IMR-90 (cell line): ENCODE results near the gene RTL1. TPM values are rescaled to one million over a fixed set of nuclear protein-coding genes. Genes with fewer than 3 reads are reported as not detected.

ENCODE experiments used
- ATAC-seq: fragments of 200-7000 bp; cut with Tn5 transposase; 2 replicates; pipeline ENCODE4 v1.9.1; 2020; ENCODE audit warnings: low read depth, mild to moderate bottlenecking, moderate library complexity
- BruUV-seq: library from RNA; stranded (reverse); fragments of 400-500 nt; replicated peaks from 2 replicates; lab custom pipeline; 2021; lab: Mats Ljungman, UMichigan
- CTCF ChIA-PET: fragments of 300-600 bp; formaldehyde crosslinking; extraction: SDS; loops from one replicate; lab custom pipeline; 2021; ENCODE audit warnings: antibody characterized with exemption; lab: Yijun Ruan, JAX
- POLR2A ChIA-PET: fragments of 300-600 bp; sonication (Branson Sonifier 250); formaldehyde crosslinking; loops from one replicate; lab custom pipeline; 2022; ENCODE audit warnings: antibody characterized with exemption; ENCODE audit not compliant: unreplicated experiment; lab: Charles Lee
- DNase-seq: peaks from one replicate; pipeline ENCODE4 v3.0.0; 2013
- H2AFZ ChIP-seq: replicated peaks from 2 replicates; pipeline ENCODE3; 2013; ENCODE audit warnings: low read length, mild to moderate bottlenecking; ENCODE audit not compliant: poor library complexity
- H2AK5ac ChIP-seq: 2 replicates; pipeline ENCODE4 v1.6.1; 2013; ENCODE audit warnings: low read depth, low read length, inconsistent platforms
- H2AK9ac ChIP-seq: replicated peaks from 2 replicates; pipeline ENCODE3; 2013; ENCODE audit warnings: mild to moderate bottlenecking, low read depth, low read length, moderate library complexity; ENCODE audit not compliant: poor library complexity
- H2BK120ac ChIP-seq: 2 replicates; pipeline ENCODE4 v1.6.1; 2013; ENCODE audit warnings: low read depth, low read length, inconsistent platforms
- H2BK15ac ChIP-seq: 3 replicates; pipeline ENCODE4 v1.6.1; 2013; ENCODE audit warnings: low read depth, low read length, inconsistent platforms
- H2BK20ac ChIP-seq: 2 replicates; pipeline ENCODE4 v1.6.1; 2013; ENCODE audit warnings: low read depth, mild to moderate bottlenecking, inconsistent platforms, low read length, moderate library complexity
- H2BK5ac ChIP-seq: 2 replicates; pipeline ENCODE4 v1.6.1; 2013; ENCODE audit warnings: mild to moderate bottlenecking, low read depth, low read length, inconsistent platforms; ENCODE audit not compliant: poor library complexity, severe bottlenecking
- H3K14ac ChIP-seq: replicated peaks from 2 replicates; pipeline ENCODE4 v1.6.1; 2013; ENCODE audit warnings: low read depth, low read length, inconsistent platforms
- H3K18ac ChIP-seq: 2 replicates; pipeline ENCODE4 v1.6.1; 2013; ENCODE audit warnings: low read depth, low read length, control low read depth
- H3K23ac ChIP-seq: 2 replicates; pipeline ENCODE4 v1.6.1; 2013; ENCODE audit warnings: low read depth, low read length, inconsistent platforms
- H3K27ac ChIP-seq: 2 replicates; pipeline ENCODE4 v1.5.1; 2013; ENCODE audit warnings: mild to moderate bottlenecking, control low read depth, low read length; ENCODE audit not compliant: insufficient read depth
- H3K27me3 ChIP-seq: 2 replicates; pipeline ENCODE4 v1.6.1; 2013; ENCODE audit warnings: low read length; ENCODE audit not compliant: control insufficient read depth, insufficient read depth
- H3K36me3 ChIP-seq: 2 replicates; pipeline ENCODE4 v1.6.1; 2013; ENCODE audit warnings: low read length, mixed read lengths; ENCODE audit not compliant: control insufficient read depth, insufficient read depth
- H3K4ac ChIP-seq: 2 replicates; pipeline ENCODE4 v1.6.1; 2013; ENCODE audit warnings: low read depth, low read length, inconsistent platforms
- H3K4me1 ChIP-seq: 2 replicates; pipeline ENCODE4 v1.6.1; 2013; ENCODE audit warnings: low read length, mixed read lengths; ENCODE audit not compliant: control insufficient read depth, insufficient read depth
- H3K4me2 ChIP-seq: 2 replicates; pipeline ENCODE4 v1.6.1; 2013; ENCODE audit warnings: low read depth, mild to moderate bottlenecking, control low read depth, low read length, moderate library complexity
- H3K4me3 ChIP-seq: 2 replicates; pipeline ENCODE4 v1.5.1; 2013; ENCODE audit warnings: low read depth, mild to moderate bottlenecking, control low read depth, low read length, moderate library complexity; ENCODE audit not compliant: insufficient read depth
- H3K56ac ChIP-seq: 2 replicates; pipeline ENCODE4 v1.6.1; 2013; ENCODE audit warnings: low read length, inconsistent platforms; ENCODE audit not compliant: insufficient read depth; ENCODE audit errors: extremely low read depth
- H3K79me1 ChIP-seq, 2 experiments: 2 replicates each; pipeline ENCODE4 v1.6.1; 2013; ENCODE audit warnings: low read length in 2 of 2, inconsistent platforms in 1 of 2, low read depth in 1 of 2
- H3K9ac ChIP-seq: 2 replicates; pipeline ENCODE4 v1.6.1; 2013; ENCODE audit warnings: low read depth, low read length, control low read depth
- H3K9me1 ChIP-seq: 2 replicates; pipeline ENCODE4 v1.6.1; 2013; ENCODE audit warnings: low read length, inconsistent platforms; ENCODE audit not compliant: insufficient read depth
- H3K9me3 ChIP-seq: 2 replicates; pipeline ENCODE4 v1.6.1; 2013; ENCODE audit warnings: low read length; ENCODE audit not compliant: control insufficient read depth, insufficient read depth
- H4K20me1 ChIP-seq: 2 replicates; pipeline ENCODE4 v1.6.1; 2013; ENCODE audit warnings: low read length, inconsistent platforms; ENCODE audit not compliant: insufficient read depth
- H4K5ac ChIP-seq: 2 replicates; pipeline ENCODE4 v1.6.1; 2013; ENCODE audit warnings: mild to moderate bottlenecking, low read depth, low read length, control low read depth
- H4K8ac ChIP-seq, 2 experiments: 2 replicates each; pipeline ENCODE4 v1.6.1; 2013; ENCODE audit warnings: low read depth in 2 of 2, low read length in 2 of 2, control low read depth in 1 of 2, inconsistent platforms in 1 of 2
- H4K91ac ChIP-seq: 2 replicates; pipeline ENCODE4 v1.6.1; 2013; ENCODE audit warnings: low read depth, low read length, inconsistent platforms; ENCODE audit not compliant: insufficient read depth
- CTCF ChIP-seq: conservative IDR thresholded peaks from 2 replicates; pipeline ENCODE4 v1.5.1; 2012; ENCODE audit warnings: mild to moderate bottlenecking, low read depth, low read length, improper control_type of control experiment
- MAZ ChIP-seq: IDR thresholded peaks from 2 replicates; pipeline ENCODE4 v1.6.1; 2012; ENCODE audit warnings: low read depth, mild to moderate bottlenecking, low read length, improper control_type of control experiment, moderate library complexity, borderline replicate concordance
- NFE2L2 ChIP-seq: fragments of 150-350 bp; IDR thresholded peaks from 2 replicates; pipeline ENCODE4 v1.6.1; 2016; ENCODE audit warnings: low read depth, mild to moderate bottlenecking, low read length
- WGBS, 2 experiments: methylation state at CpG; one replicate each; pipeline versions ENCODE4 v1.1.5 to v1.1.7; 2013; ENCODE audit warnings: missing lambda C conversion rate in 2 of 2; ENCODE audit not compliant: insufficient read length in 1 of 2; ENCODE audit errors: extremely low coverage in 2 of 2; 5-methylcytosine and 5-hydroxymethylcytosine counted together
- dilution Hi-C: fragments of 300-500 bp; cut with HindIII; formaldehyde crosslinking; loops from one replicate; pipeline ENCODE4 v1.14.3; 2018; ENCODE audit warnings: low sequenced_read_pairs; ENCODE audit not compliant: unreplicated experiment
- in situ Hi-C: fragments of 300-500 bp; cut with MboI; formaldehyde crosslinking; loops from 3 replicates; pipeline ENCODE4 v1.14.3; 2019; ENCODE audit warnings: low sequenced_read_pairs, inconsistent platforms, mixed read lengths
- intact Hi-C: fragments of 100-400 bp; cut with micrococcal nuclease; formaldehyde crosslinking; loops from 2 replicates; pipeline ENCODE4 v1.10.0; 2022
- polyA plus RNA-seq, 3 experiments: library from polyadenylated mRNA; depleted of rRNA; stranded (reverse); fragments of >200 nt; gene quantifications; 2 replicates each; pipeline ENCODE4 v1.2.3, GENCODE V29; 2012; ENCODE audit warnings: low replicate concordance in 1 of 3
- total RNA-seq: library from RNA; depleted of rRNA; stranded (reverse); fragments of >200 nt; gene quantifications from 2 replicates; pipeline ENCODE4 v1.2.3, GENCODE V29; 2012

Gene RTL1
- total and polyA plus RNA-seq, 2 of the 4 experiments (the other 2 are of a cell fraction) = not detected

- ATAC-seq (no peak), DNase-seq (no peak)
- ChIA-PET CTCF (no interaction called here), POLR2A (no interaction called here)
- Histone ChIP-seq H3K4me3 (no peak overlapping the region), H3K9me3 (no peaks in the 10 kb centered on the region), H3K9ac (no peak overlapping the region), H3K4me2 (no peak overlapping the region), H3K79me1 (peaks cover 2 to 71% of the 10 kb centered on the region in 2 experiments; a peak in 2 of 4 replicates), H3K56ac (no peak overlapping the region), H2BK15ac (no peak overlapping the region), H3K18ac (no peak overlapping the region), H3K4ac (no peak overlapping the region), H2AK9ac (no peak overlapping the region), H2BK5ac (no peak overlapping the region), H4K8ac (no peak overlapping the region), H2BK20ac (no peak overlapping the region), H2AK5ac (no peak overlapping the region), H4K91ac (no peak overlapping the region), H3K27me3 (no peaks in the 10 kb centered on the region), H4K20me1 (peaks cover 100% of the 10 kb centered on the region), H4K5ac (no peak overlapping the region), H3K14ac (no peak overlapping the region), H2BK120ac (no peak overlapping the region), H2AFZ (no peak overlapping the region), H3K36me3 (peaks cover 71% of the 10 kb centered on the region), H3K9me1 (peaks cover 17% of the 10 kb centered on the region), H3K23ac (no peak overlapping the region), H3K27ac (no peak overlapping the region), H3K4me1 (no peaks in the 10 kb centered on the region; the same call in 1 of the 2 replicates)
- in situ Hi-C loops (no loop called here), intact Hi-C loops (no loop called here), dilution Hi-C loops (no loop called here)
- WGBS, 2 experiments = 77% methylated on average over 8 of the region's 17 CpGs; no CpG with 5 or more reads in 1 of the 2 experiments
- BruUV-seq = no TSS peak
- TF ChIP-seq NFE2L2 (no peak), MAZ (no peak), CTCF (no peak)
Observed at GRCh38 chr14:100857923-100858837, 45.3 kb downstream of the RTL1 start.
